GM18498 (cell line): ENCODE data around the gene PON3.
"Not testable (repeated sequence)": the region's sequence is repeated elsewhere in the genome, so short reads cannot be mapped to it uniquely, and the experiment has no call there.

Experiments
- ATAC-seq: cut with Tn5 transposase; IDR thresholded peaks from one replicate; pipeline ENCODE4 v1.9.1; 2021; ENCODE audit warnings: mild to moderate bottlenecking, moderate library complexity; ENCODE audit not compliant: unreplicated experiment

PON3 gene

DNA sequence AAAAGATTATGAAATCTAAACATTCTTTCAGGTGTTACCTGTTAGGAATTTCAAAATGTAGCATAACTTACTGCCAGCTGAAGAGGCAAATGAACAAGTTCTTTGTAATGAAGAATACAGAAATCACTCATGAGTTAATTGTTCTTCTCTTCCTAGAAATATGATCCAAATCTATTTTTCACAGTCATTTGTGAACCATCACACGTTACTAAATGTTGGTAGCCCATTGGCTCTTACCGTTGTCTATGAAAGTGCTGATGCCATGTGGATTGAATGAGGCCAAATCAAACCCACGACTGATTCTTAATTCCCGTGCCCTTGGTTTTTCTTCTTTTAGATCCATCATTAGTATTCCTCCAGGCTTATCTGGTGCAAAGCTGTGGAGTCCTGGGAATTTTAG lies 15.9 kb upstream of the PON3 start:
- no peak for ATAC-seq

- ATAC-seq: no peak
Observed at GRCh38 chr7:95411666-95412065, 15.5 kb upstream of the PON3 start.

DNA sequence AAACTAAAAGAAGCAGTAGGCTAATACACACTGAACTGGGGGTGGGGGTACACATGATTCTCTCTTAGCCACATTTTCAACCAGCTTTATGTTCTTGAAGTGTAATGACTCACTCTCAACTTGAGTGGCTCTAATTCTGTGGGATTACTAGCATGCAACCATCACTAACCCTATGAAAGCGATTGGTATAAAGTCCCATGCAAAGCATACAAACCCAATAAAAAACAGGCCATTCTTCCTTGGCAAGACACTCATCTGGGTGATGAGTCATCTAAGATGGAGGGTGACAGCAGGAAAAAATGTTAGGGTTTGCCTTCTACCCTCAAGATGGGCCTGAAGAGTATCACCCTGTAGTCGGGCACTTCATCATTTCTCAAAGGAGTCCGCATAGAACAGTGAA lies 14.9 kb upstream of the PON3 start:
- ATAC-seq: no peak

- ATAC-seq: no peak
Observed at GRCh38 chr7:95407751-95408150, 11.6 kb upstream of the PON3 start.

DNA sequence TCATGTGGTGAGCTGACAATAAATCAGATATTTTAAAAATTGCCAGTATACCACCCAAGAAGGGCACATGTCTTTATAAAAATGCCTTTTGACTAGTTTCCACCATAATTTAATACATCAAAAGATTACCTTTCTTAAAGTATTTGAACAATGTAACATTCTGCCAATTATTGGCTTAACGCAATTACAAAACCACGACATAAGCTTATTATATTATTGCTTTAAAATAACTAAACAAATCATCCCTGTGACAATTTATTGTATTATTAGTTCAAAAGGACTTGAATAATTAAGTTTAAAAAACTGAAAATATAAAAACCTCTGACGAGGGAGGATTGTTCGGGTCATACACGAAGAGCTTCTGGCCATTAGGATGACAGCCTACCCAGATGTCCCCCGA lies 9.6 kb upstream of the PON3 start:
- ATAC-seq: no peak

DNA sequence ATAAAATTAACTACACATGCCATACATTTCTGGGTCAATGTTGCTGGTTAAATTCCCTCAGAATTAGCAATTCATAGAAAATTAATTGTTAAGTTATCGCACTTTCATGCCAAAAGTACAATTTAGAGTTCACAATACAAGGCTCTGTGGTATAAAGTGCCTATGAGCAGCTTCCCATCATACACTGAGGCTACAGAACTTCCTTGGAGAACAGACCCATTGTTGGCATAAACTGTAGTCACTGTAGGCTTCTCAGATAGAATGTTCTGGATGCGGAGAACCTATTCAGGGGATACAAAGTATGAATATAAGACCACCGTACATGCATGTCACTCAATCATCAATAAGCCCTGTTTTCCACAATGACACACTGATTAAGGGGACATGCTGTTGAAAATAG lies 9.0 kb upstream of the PON3 start:
- no peak for ATAC-seq

DNA sequence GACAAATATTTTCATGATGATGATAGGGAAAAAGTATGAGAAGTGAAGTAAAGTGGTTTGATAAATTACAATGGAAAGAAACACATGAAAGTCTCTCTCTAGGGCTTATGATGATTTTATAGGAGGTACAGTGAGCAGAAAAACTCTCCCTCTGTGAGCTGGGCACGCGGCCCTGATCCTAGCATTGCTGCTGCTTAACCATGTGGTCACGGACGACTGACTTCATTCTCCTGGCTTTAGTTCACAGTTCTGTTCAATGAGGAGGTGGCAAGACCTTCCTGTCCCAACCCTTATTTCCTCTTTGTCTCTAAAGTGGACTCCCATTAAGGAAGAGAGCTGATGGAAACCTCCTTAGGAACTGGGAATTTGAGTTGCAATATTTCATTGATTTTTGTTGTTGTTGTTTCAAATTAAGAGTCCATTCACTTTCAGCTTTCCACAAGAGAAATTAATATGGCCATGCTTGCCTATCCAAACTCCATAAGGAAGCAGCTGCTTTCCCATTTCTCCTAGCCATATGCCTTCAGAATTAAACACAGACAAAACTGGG lies 8.2 kb upstream of the PON3 start:
- ATAC-seq: no peak

- ATAC-seq: no peak
Observed at GRCh38 chr7:95398155-95398940, 2.2 kb upstream of the PON3 start.

- ATAC-seq: no peak
Observed at GRCh38 chr7:95397381-95397780, 1.2 kb upstream of the PON3 start.

DNA sequence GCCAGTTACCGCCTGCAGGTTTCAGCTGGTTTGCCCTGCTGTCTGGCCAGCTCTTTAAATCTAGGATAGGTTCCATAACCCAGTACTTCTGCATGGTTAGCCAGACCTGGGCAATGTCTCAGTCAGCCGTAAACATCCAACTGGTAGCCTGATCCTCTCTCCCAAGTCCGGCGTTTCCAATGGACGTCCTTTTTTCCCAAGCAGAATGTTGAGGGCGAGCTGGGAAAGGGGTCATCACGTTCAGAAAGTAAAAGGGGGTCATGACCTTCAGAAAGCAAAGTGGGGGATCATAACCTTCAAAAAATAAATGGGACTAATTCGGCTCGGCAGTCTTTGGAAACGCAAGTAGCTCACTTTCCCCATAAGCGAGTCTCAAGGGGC lies 430 bp downstream of the PON3 start:
- no peak for ATAC-seq

- no peak for ATAC-seq
Observed at GRCh38 chr7:95394370-95394769, 1.8 kb downstream of the PON3 start.

- no peak for ATAC-seq
Observed at GRCh38 chr7:95391761-95392160, 4.4 kb downstream of the PON3 start.

DNA sequence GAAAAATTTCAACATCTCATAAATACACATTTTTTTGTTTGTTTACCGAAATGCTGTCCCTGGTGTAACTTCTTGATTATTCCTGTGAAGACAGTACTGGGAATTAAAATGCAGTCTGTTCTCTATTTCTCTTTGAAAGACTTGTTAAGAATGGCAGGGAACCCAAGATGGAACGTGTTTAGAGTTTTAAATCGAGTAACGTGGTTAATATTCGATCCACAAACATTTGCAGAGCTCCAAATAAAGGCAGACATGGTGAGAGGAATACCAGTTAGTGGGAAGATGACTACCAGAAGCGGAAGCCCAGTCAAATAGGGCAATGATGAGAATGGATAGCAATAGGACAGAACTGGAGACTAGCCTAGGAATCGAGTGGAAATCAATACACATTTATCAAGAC lies 6.7 kb downstream of the PON3 start:
- ATAC-seq: no peak

DNA sequence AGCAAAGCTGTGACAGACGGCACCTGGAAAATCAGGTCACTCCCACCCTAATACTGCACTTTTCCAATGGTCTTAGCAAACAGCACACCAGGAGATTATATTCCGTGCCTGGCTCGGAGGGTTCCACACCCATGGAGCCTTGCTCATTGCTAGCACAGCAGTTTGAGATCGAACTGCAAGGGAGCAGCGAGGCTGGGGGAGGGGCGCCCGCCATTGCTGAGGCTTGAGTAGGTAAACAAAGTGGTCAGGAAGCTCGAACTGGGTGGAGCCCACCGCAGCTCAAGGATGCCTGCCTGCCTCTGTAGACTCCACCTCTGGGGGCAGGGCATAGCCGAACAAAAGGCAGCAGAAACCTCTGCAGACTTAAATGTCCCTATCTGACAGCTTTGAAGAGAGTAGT lies 16.7 kb downstream of the PON3 start:
- ATAC-seq: not testable (repeated sequence)

DNA sequence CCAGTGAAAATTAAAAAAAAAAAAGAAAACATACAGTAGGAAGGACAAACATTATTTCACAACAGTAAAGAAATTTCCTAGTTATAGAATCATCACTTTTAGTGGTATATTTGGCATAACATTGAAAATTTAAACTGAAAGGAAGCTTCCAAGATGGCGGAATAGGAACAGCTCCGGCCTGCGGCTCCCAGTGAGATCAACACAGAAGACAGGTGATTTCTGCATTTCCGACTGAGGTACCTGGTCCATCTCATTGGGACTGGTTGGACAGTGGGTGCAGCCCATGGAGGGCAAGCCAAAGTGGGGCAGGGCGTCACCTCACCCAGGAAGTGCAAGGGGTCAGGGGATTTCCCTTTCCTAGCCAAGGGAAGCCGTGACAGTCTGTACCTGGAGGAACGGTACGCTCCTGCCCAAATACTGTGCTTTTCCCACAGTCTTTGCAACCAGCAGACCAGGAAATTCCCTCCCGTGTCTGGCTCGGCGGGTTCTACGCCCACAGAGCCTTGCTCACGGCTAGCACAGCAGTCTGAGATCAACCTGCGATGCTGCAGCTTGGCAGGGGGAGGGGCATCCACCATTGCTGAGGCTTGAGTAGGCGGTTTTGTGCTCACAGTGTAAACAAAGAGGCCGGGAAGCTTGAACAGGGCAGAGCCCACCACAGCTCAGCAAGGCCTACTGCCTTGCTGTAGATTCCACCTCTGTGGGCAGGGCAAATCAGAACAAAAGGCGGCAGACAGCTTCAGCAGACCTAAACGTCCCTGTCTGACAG lies 19.4 kb downstream of the PON3 start:
- no peak for ATAC-seq

DNA sequence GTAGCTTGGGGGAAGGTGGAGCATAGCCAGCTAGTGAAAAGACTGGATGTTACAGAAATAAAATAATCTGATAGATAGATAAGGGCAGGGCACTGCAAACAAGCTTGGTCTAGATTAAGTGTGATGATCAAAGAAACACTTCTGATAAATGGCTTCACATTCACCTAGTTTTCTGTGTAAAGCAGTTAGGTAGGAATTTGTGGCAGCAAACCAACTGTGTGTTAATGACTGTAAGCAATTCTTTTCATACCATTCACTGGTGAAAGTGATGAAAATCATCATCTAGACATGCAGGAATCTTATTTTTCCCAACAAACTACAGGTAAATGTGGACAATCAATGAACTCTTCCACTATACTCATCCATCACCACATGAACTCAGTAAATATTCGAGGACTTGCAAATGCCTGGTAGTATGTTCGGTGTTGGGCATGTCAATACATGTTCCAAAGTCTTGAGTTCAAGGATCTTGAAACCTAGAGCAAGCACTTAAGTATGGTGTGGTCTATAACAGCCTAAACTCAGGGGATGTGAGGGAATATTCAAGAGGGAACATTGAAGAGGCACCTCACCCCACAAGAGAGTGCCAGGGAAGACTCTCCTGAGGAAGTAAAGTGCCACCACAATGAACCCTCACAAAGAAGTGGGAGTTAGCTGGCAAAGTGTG lies 20.5 kb downstream of the PON3 start:
- no peak for ATAC-seq

DNA sequence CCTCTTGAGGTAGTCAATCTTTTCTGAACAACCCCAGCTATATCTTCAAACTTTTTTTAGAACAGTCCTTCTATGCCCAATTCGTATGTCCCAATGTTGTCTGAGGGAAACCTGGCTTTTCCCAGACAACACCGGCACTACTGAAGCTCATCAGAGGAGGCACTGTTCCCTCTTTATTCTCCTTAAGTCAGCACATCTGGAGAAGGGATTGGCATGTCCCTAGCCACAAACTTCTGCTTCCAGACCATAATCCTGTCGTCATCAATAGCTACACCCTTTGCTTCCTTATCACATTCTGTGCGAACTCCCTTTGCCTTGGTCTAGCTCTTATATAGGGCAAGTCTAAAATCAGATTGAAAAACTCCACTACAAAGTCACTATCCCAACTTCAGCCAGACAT lies 22.9 kb downstream of the PON3 start:
- no peak for ATAC-seq

DNA sequence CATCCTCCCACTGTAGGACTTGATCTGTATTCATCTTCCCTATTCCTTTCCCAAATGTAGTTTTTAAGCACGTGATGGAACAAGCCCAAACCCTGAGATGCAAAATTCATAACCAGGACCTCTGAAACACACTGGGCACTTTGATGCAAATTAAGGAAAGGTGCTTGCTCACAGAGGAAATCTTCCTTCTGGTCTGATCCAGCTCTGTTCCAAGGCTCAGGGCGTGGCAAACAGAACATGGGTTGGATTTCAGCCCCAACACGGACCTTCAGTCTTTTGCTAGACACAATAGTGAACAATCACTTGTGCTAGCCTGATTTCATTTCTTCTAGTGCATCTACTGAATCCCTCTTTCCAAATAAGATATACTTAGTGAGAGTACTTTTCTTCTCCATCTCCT lies 27.9 kb downstream of the PON3 start:
- ATAC-seq: no peak

DNA sequence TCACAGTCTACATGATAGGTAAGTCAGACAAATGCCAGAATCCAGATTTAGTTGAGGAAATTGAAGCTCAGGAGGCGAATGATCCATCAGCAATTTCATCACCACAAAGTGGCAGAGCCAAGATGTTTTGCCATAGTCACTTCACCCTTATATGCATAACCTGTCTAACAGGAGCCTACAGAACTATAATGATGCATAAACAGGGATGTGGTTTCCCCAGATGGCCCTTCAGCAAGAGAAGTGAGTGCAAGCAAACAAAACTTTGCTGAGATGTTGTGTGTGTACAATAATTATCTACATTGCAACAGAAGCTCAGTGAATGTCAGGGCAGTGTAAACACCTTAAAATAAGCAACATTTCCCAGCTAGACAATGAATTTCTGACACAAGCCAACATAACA lies 28.6 kb downstream of the PON3 start:
- no peak for ATAC-seq

GRCh38 chr7:95365151-95365550 lies 31.0 kb downstream of the PON3 start:
- no peak for ATAC-seq

- ATAC-seq: no peak
Observed at GRCh38 chr7:95357623-95358022, 38.6 kb downstream of the PON3 start.
